K562 (cell line): Measurements from ENCODE around the gene CYS1. TPM values are rescaled to one million over a fixed set of nuclear protein-coding genes. Genes with fewer than 3 reads are reported as not detected.
A peak's percentile ranks its signal among the peaks of the same experiment; 100 is the strongest.

ENCODE experiments used
- ATAC-seq: fragments of 200-7000 bp; cut with Tn5 transposase; 3 replicates; pipeline ENCODE4 v1.9.1; 2020; ENCODE audit warnings: moderate library complexity
- BruUV-seq: library from RNA; stranded (reverse); fragments of 400-500 nt; replicated peaks from 2 replicates; lab custom pipeline; 2021; lab: Mats Ljungman, UMichigan
- CTCF ChIA-PET: fragments of 300-600 bp; formaldehyde crosslinking; extraction: SDS; loops from one replicate; lab custom pipeline; 2021; ENCODE audit warnings: low intra/inter-chr PET ratio; lab: Yijun Ruan, JAX
- POLR2A ChIA-PET: fragments of 300-600, 350-650 bp; sonication (Branson Sonifier 250); formaldehyde crosslinking; extraction: SDS; loops from one replicate; lab custom pipeline; 2021; ENCODE audit warnings: antibody characterized with exemption, inconsistent platforms; lab: Yijun Ruan, JAX
- DNase-seq, 4 experiments: peaks; one replicate each; pipeline versions ENCODE4 v3.0.0 to v3.0.0-alpha.2; 2011 to 2018; ENCODE audit warnings: low spot score in 3 of 4, mixed read lengths in 3 of 4; ENCODE audit errors: extremely low read depth in 1 of 4
- FAIRE-seq: peaks from 2 replicates; lab custom pipeline; 2011; peaks lifted over from hg19 to GRCh38; lab: Jason Lieb, UNC
- H2AFZ ChIP-seq: 2 replicates; pipeline ENCODE4 v1.6.0; 2011; ENCODE audit warnings: low read depth, low read length, control low read depth, inconsistent platforms
- H3K27ac ChIP-seq: fragments of 200-600 bp; 3 replicates; pipeline ENCODE4 v1.8.0; 2011; ENCODE audit warnings: low read depth, mild to moderate bottlenecking, control low read depth, inconsistent platforms, low read length, moderate library complexity, mixed read lengths; ENCODE audit errors: extremely low read depth
- H3K27me3 ChIP-seq, 2 experiments: fragments of 300-600 bp in 1 of 2; 2 replicates in 1 of 2; 3 replicates in 1 of 2; pipeline versions ENCODE4 v1.6.0 to v1.8.0; 2011; ENCODE audit warnings: inconsistent platforms in 2 of 2, low read length in 2 of 2, mild to moderate bottlenecking in 1 of 2, mixed read lengths in 1 of 2, moderate library complexity in 1 of 2; ENCODE audit not compliant: control insufficient read depth in 2 of 2, insufficient read depth in 2 of 2
- H3K36me3 ChIP-seq: fragments of 300-600 bp; 3 replicates; pipeline ENCODE4 v1.8.0; 2011; ENCODE audit warnings: mild to moderate bottlenecking, low read length, inconsistent platforms; ENCODE audit not compliant: control insufficient read depth, insufficient read depth
- H3K4me1 ChIP-seq, 2 experiments: fragments of 200-600 bp in 1 of 2; replicated peaks in 1 of 2; 2 replicates in 1 of 2; 3 replicates in 1 of 2; pipeline versions ENCODE4 v1.5.1 to v1.8.0; 2011; ENCODE audit warnings: inconsistent platforms in 2 of 2, low read length in 2 of 2, mild to moderate bottlenecking in 1 of 2, mixed read lengths in 1 of 2, moderate library complexity in 1 of 2; ENCODE audit not compliant: control insufficient read depth in 2 of 2, insufficient read depth in 2 of 2
- H3K4me2 ChIP-seq: 2 replicates; pipeline ENCODE4 v1.6.1; 2011; ENCODE audit warnings: low read length, control low read depth, inconsistent platforms, mixed read lengths; ENCODE audit not compliant: insufficient read depth
- H3K4me3 ChIP-seq: fragments of 200-600 bp; sonication (generic), shearing (Covaris generic); 2 replicates; pipeline ENCODE4 v1.5.1; 2016; ENCODE audit warnings: control low read depth, inconsistent platforms
- H3K79me2 ChIP-seq: fragments of 200-600 bp; 3 replicates; pipeline ENCODE4 v1.8.0; 2011; ENCODE audit warnings: low read length, inconsistent platforms; ENCODE audit not compliant: control insufficient read depth, insufficient read depth
- H3K9ac ChIP-seq, 2 experiments: 2 replicates each; pipeline versions ENCODE4 v1.6.0 to v1.6.1; 2011; ENCODE audit warnings: low read depth in 2 of 2, low read length in 2 of 2, control low read depth in 1 of 2, inconsistent platforms in 1 of 2, mild to moderate bottlenecking in 1 of 2, mixed read lengths in 1 of 2; ENCODE audit not compliant: insufficient read depth in 1 of 2
- H3K9me1 ChIP-seq: one replicate; pipeline ENCODE4 v1.6.0; 2011; ENCODE audit warnings: inconsistent platforms, mild to moderate bottlenecking, low read length, moderate library complexity; ENCODE audit not compliant: control insufficient read depth, insufficient read depth
- H3K9me3 ChIP-seq: replicated peaks from 2 replicates; pipeline ENCODE4 v1.5.1; 2011; ENCODE audit warnings: low read depth, low read length, inconsistent platforms; ENCODE audit not compliant: control insufficient read depth, insufficient read depth
- H4K20me1 ChIP-seq: replicated peaks from 2 replicates; pipeline ENCODE4 v1.6.1; 2011; ENCODE audit warnings: low read length, inconsistent platforms, mixed read lengths; ENCODE audit not compliant: control insufficient read depth, insufficient read depth
- CBX2 ChIP-seq: fragments of 200-600 bp; sonication (generic); IDR thresholded peaks from one replicate; pipeline ENCODE4 v1.6.1; 2012; ENCODE audit warnings: mild to moderate bottlenecking, low read length, inconsistent platforms; ENCODE audit not compliant: insufficient read depth, poor library complexity, severe bottlenecking
- CHD2 ChIP-seq: IDR thresholded peaks from 2 replicates; pipeline ENCODE4 v1.6.1; 2011; ENCODE audit warnings: low read depth, low read length
- HCFC1 ChIP-seq: IDR thresholded peaks from 2 replicates; pipeline ENCODE4 v1.6.1; 2012; ENCODE audit warnings: low read depth, low read length, improper control_type of control experiment
- MYC ChIP-seq, 2 experiments: fragments of 250-450 bp in 1 of 2; sonication (Bioruptor Pico) in 1 of 2; IDR thresholded peaks; 2 replicates each; pipeline versions ENCODE4 v1.5.1 to v1.6.1; 2012 to 2021; ENCODE audit warnings: low read depth in 2 of 2, borderline replicate concordance in 1 of 2, improper control_type of control experiment in 1 of 2, low read length in 1 of 2, mild to moderate bottlenecking in 1 of 2, moderate library complexity in 1 of 2
- RBFOX2 ChIP-seq: fragments of 200-400 bp; formaldehyde crosslinking; IDR thresholded peaks from 2 replicates; pipeline ENCODE4 v1.6.1; 2017; ENCODE audit warnings: low read depth, mild to moderate bottlenecking, low read length, moderate library complexity
- RFX1 ChIP-seq: fragments of 450-650 bp; IDR thresholded peaks from 2 replicates; pipeline ENCODE4 v1.6.1; 2016; ENCODE audit warnings: mild to moderate bottlenecking, moderate library complexity
- SMAD1 ChIP-seq: fragments of 150-350 bp; IDR thresholded peaks from 2 replicates; pipeline ENCODE4 v1.6.1; 2014; ENCODE audit warnings: low read length, low read depth; ENCODE audit not compliant: partially characterized antibody
- TCFL5 ChIP-seq: fragments of 250-450 bp; sonication (Bioruptor Pico); conservative IDR thresholded peaks from 2 replicates; pipeline ENCODE4 v1.6.1; 2021; ENCODE audit warnings: mild to moderate bottlenecking, moderate library complexity, matching md5 sums
- TEAD2 ChIP-seq: fragments of 450-650 bp; IDR thresholded peaks from 2 replicates; pipeline ENCODE4 v1.6.1; 2016; ENCODE audit warnings: missing genetic modification characterization, control low read depth, missing compliant biosample characterization
- THAP7 ChIP-seq: fragments of 250-450 bp; sonication (Bioruptor Pico); IDR thresholded peaks from 2 replicates; pipeline ENCODE4 v1.5.0; 2021
- WGBS: fragments of 100-300 bp; shearing (Covaris generic); methylation state at CpG from one replicate; pipeline ENCODE4 v1.1.6; 2016; ENCODE audit warnings: low coverage, mixed read lengths; ENCODE audit not compliant: insufficient coverage; ENCODE audit errors: missing lambda C conversion rate; 5-methylcytosine and 5-hydroxymethylcytosine counted together
- in situ Hi-C: fragments of 300-500 bp; cut with MboI; formaldehyde crosslinking; loops from 4 replicates; pipeline ENCODE4 v1.15.0; 2018; ENCODE audit warnings: inconsistent platforms, mixed read lengths
- intact Hi-C: fragments of 100-400 bp; cut with micrococcal nuclease; formaldehyde crosslinking; loops from 2 replicates; pipeline ENCODE4 v1.14.2; 2022
- polyA plus RNA-seq, 8 experiments: library from polyadenylated mRNA; depleted of rRNA in 4 of 8; stranded (reverse) in 5 of 8; unstranded in 3 of 8; fragments of >200 nt; fragmentation: Nextera tagmentation in 2 of 8; fragmentation: Illumina TruSeq in 1 of 8; extraction: Ambion mirVana in 2 of 8; extraction: Trizol in 1 of 8; gene quantifications; 2 replicates each; pipeline versions ENCODE4 v1.2.1 to v1.2.3, GENCODE V29; 2011 to 2014; ENCODE audit warnings: inconsistent platforms in 1 of 8, missing spikeins in 1 of 8
- total RNA-seq, 7 experiments: library from RNA; depleted of rRNA in 6 of 7; stranded (reverse); fragments of >200 nt in 6 of 7; fragmentation: Illumina TruSeq in 2 of 7; extraction: Trizol in 2 of 7; gene quantifications; 2 replicates each; pipeline versions ENCODE4 v1.2.1 to v1.2.3, GENCODE V29; 2011 to 2021; ENCODE audit warnings: low replicate concordance in 1 of 7
- TF ChIP-seq, protein P1 (sequence below): sonication (generic); formaldehyde crosslinking; IDR thresholded peaks from 2 replicates; pipeline ENCODE4 v1.8.0; 2022; ENCODE audit warnings: mild to moderate bottlenecking, low read depth, missing genetic modification reagents
- TF ChIP-seq, protein P2 (sequence below): fragments of 450-650 bp; IDR thresholded peaks from 2 replicates; pipeline ENCODE4 v1.6.1; 2016; ENCODE audit warnings: low read depth, mild to moderate bottlenecking, moderate library complexity

Gene CYS1
- total and polyA plus RNA-seq, 9 of the 15 experiments (the other 6 are each of a cell fraction or from before 2014, with no cell fraction given) = 0.11 to 0.13 TPM; not detected in 7

- H4K20me1 ChIP-seq = 0 out of 2 replicates have a peak, but pooled peaks cover 7% of the 10 kb centered on the region
- 11% methylated on average over 11 of the region's 12 CpGs for WGBS
- H3K9me1 ChIP-seq = no peaks in the 10 kb centered on the region
- H3K27me3 ChIP-seq = peaks cover 58 to 66% of the 10 kb centered on the region in 2 experiments
- no peaks in the 10 kb centered on the region for H3K9me3 ChIP-seq
- ChIA-PET POLR2A (interaction anchor here (1.1 kb wide), 2 partner anchors 8 to 369 kb away, joined by 3 to 4 read pairs; partner anchors contain the start of gene ODC1), CTCF (no interaction called here)
- H3K9ac ChIP-seq = no peak overlapping the region
- intact Hi-C loops = no loop called here
- no TSS peak for BruUV-seq
- H3K4me2 ChIP-seq = 0 out of 2 replicates have a peak overlapping the region, but pooled peaks have one; percentile 13
- H3K36me3 ChIP-seq = no peaks in the 10 kb centered on the region
- peaks cover 0 to 19% of the 10 kb centered on the region in 2 experiments; a peak in 3 of 5 replicates for H3K4me1 ChIP-seq
- no peak for FAIRE-seq
- in situ Hi-C loops = no loop called here
- no peak overlapping the region for H3K27ac ChIP-seq
- H2AFZ ChIP-seq = no peak overlapping the region
- no peak for ATAC-seq
- no peak for DNase-seq
- H3K4me3 ChIP-seq = no peak overlapping the region
- H3K79me2 ChIP-seq = no peaks in the 10 kb centered on the region
- TF ChIP-seq SMAD1 (no peak), CBX2 (peak; percentile 61), CHD2 (no peak), RBFOX2 (no peak), HCFC1 (no peak)
Measured at GRCh38 chr2:10078704-10079265, 1.4 kb downstream of the CYS1 start.

- in situ Hi-C loops (no loop called here), intact Hi-C loops (no loop called here)
- H3K27ac ChIP-seq = no peak overlapping the region
- ATAC-seq (no peak), FAIRE-seq (no peak), DNase-seq (no peak)
- POLR2A ChIA-PET = interaction anchor here (0.7 to 1.1 kb wide), 3 partner anchors 9 to 370 kb away, joined by 3 to 4 read pairs (median 3); partner anchors contain the start of gene ODC1
- H3K4me2 ChIP-seq = no peak overlapping the region
- H3K4me1 ChIP-seq = peaks cover 2 to 21% of the 10 kb centered on the region in 2 experiments; a peak in 3 of 5 replicates
- H2AFZ ChIP-seq = no peak overlapping the region
- H3K9me3 ChIP-seq = no peaks in the 10 kb centered on the region
- CTCF ChIA-PET = no interaction called here
- BruUV-seq = no TSS peak
- no peaks in the 10 kb centered on the region for H3K36me3 ChIP-seq
- peaks cover 54 to 66% of the 10 kb centered on the region in 2 experiments for H3K27me3 ChIP-seq
- WGBS = 7% methylated on average over 7 of the region's 7 CpGs
- no peaks in the 10 kb centered on the region for H3K9me1 ChIP-seq
- no peak overlapping the region for H3K4me3 ChIP-seq
- H3K79me2 ChIP-seq = no peaks in the 10 kb centered on the region
- no peak overlapping the region for H3K9ac ChIP-seq
- 0 out of 2 replicates have a peak, but pooled peaks cover 7% of the 10 kb centered on the region for H4K20me1 ChIP-seq
- TF ChIP-seq TEAD2 = no peak
- no peak for TF ChIP-seq MYC (IDR thresholded peaks at IDR 0.05; ENCODE audit: low read depth, low read length)
- no peak for TF ChIP-seq MYC (CRISPR knock-in tag; IDR thresholded peaks at IDR 0.05; ENCODE audit: borderline replicate concordance, low read depth)
- TF ChIP-seq TCFL5 (CRISPR knock-in tag) = no peak
- TF ChIP-seq, protein P1, sequence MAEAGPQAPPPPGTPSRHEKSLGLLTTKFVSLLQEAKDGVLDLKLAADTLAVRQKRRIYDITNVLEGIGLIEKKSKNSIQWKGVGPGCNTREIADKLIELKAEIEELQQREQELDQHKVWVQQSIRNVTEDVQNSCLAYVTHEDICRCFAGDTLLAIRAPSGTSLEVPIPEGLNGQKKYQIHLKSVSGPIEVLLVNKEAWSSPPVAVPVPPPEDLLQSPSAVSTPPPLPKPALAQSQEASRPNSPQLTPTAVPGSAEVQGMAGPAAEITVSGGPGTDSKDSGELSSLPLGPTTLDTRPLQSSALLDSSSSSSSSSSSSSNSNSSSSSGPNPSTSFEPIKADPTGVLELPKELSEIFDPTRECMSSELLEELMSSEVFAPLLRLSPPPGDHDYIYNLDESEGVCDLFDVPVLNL (CRISPR knock-in tag) = no peak
- no peak for TF ChIP-seq RFX1
- TF ChIP-seq, protein P2, sequence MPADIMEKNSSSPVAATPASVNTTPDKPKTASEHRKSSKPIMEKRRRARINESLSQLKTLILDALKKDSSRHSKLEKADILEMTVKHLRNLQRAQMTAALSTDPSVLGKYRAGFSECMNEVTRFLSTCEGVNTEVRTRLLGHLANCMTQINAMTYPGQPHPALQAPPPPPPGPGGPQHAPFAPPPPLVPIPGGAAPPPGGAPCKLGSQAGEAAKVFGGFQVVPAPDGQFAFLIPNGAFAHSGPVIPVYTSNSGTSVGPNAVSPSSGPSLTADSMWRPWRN = no peak
- TF ChIP-seq THAP7 (CRISPR knock-in tag) = no peak
Measured at GRCh38 chr2:10078001-10078400, 2.2 kb downstream of the CYS1 start.
